Suppressor macrophage treated with lipopolysaccharide for 4 hours (primary cell): ENCODE measurements around the gene SBF2.
A peak's percentile ranks its signal among the peaks of the same experiment; 100 is the strongest.
"Not testable (repeated sequence)": the region's sequence is repeated elsewhere in the genome, so short reads cannot be mapped to it uniquely, and the experiment has no call there.

Experiments
- DNase-seq: peaks from one replicate; pipeline ENCODE4 v3.0.0-alpha.2; 2020

SBF2 gene

DNA sequence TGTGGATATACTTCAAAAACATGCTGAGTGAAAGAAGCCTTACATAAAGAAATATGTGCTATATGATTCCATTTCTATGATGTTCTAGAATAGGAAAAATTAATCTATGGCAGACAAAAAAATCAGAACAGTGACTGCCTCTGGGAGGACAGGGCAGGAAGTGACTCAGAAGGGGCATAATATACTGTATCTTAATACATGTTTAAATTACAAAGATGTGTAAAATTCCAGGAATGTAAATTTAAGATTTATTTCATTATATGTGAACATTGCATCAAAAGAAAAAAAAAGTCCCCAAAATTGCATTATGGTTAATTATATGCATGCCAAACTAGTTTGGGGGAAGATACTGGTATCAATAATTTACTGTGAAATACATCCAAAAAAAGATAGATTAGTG lies 32.2 kb downstream of the SBF2 start:
- no peak for DNase-seq

GRCh38 chr11:10257478-10257877 lies 36.5 kb downstream of the SBF2 start:
- no peak for DNase-seq

- peak; percentile 6 for DNase-seq
Measured at GRCh38 chr11:10255388-10256125, 38.5 kb downstream of the SBF2 start.

- DNase-seq: not testable (repeated sequence)
Measured at GRCh38 chr11:10249448-10250131, 44.4 kb downstream of the SBF2 start.

- no peak for DNase-seq
Measured at GRCh38 chr11:10247011-10247410, 47.0 kb downstream of the SBF2 start.

DNA sequence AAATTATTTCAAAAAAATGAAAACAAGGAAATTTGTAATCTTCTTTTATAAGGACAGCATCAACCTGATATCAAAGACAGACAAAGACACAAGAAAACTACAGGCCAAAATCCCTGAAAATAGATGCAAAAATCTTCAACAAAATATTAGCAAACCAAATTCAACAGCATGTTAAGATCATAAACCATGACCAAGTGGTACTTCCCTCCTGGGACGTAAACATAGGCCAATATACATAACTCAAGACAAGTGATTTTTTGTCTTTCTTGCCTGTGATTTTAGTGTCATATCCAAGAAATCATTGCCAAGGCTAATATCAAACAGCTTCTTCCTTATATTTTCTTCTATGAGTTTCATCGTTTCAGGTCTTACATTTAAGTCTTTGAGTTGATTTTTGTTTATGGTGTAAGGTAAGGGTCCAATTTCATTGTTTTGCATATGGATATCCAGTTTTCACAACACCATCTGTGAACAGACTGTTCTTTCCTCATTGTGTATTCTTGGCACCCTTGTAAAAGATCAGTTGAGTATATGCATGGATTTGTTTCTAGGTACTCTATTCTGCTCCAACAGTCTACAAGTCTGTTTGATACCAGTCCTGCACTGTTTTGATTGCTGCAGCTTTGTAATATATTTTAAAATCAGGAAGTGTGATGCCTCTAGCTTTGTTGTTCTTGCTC lies 50.0 kb downstream of the SBF2 start:
- no peak for DNase-seq

DNA sequence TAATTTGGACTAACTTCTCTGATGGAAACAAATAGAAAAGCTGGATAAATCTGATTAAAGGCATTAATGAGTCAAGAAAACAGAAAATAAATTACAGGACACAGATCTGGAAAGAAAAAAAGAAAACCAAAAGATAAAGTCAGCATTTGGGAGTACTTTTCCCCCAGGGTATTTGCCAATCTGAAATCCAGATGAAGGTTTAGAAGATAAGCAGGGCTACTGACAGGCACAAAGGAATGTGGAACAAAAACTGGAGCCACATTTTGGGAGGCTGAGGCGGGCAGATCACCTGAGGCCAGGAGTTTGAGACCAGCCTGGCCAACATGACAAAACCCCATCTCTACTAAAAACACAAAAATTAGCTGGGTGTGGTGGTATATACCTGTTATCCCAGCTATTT lies 57.2 kb downstream of the SBF2 start:
- no peak for DNase-seq

DNA sequence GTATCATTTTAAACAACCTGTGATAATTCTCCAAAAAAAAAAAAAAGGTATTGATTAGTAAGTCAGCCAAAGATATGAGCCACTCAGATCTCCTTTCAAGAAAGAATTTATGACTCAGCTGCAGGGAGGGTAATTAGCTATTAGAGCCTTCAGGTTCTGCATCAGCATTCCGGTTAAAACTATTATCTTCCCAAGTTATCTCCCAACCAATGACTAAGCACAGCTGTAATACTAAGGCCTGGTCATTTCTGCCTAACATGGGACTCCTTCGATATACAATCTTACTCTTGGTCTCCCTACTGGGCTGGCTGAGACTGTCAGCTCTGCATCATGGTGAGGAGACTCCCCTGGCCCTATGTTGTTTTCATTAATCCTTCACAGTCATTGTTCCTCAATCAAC lies 60.4 kb downstream of the SBF2 start:
- DNase-seq: no peak

DNA sequence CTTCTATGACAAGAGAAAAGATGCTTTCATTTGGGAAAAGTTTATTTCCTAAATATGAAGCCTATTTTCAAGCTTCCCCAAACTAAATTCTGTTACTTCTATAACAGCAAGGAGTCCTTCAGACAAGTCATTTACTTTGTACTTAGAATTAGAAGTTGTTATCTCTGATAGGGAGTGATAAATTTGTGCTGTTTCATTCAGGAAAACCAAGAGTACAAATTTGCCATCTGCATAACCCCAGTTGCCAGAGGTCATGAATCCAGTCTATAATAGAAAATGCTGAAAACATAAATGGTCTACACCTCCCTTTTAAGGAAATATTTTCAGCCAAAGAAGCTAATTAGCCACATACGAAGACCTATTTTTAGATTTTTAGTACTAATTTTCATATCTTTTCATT lies 61.3 kb downstream of the SBF2 start:
- no peak for DNase-seq

DNA sequence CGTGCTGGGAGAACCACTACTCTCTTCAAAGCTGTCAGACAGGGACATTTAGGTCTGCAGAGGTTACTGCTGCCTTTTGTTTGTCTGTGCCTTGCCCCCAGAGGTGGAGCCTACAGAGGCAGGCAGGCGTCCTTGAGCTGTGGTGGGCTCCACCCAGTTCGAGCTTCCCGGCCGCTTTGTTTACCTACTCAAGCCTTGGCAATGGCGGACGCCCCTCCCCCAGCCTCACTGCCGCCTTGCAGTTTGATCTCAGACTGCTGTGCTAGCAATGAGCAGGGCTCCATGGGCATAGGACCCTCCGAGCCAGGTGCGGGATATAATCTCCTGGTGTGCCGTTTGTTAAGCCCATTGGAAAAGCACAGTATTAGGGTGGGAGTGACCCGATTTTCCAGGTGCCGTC lies 62.2 kb downstream of the SBF2 start:
- DNase-seq: not testable (repeated sequence)

- DNase-seq: no peak
Measured at GRCh38 chr11:10225553-10225952, 68.5 kb downstream of the SBF2 start.

GRCh38 chr11:10222399-10222798 lies 71.6 kb downstream of the SBF2 start:
- DNase-seq: no peak

DNA sequence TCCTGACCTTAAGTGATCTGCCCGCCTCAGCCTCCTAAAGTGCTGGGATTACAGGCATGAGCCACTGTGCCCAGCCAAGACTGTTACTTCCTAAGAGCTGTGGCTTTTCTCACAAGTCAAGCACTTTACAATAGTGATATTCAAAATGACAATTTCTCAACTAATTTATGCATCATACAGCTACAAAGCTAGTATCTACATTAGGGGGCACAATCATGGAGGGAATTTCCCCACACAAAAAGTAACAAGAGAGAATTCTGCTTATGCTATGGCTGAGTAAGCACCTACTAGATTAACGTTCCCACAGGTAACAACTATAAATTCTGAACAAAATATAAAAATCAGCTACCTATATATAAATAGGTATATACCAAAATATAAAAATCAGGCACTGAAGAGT lies 72.7 kb downstream of the SBF2 start:
- DNase-seq: no peak

GRCh38 chr11:10211470-10211869 lies 82.5 kb downstream of the SBF2 start:
- DNase-seq: no peak

- DNase-seq: no peak
Measured at GRCh38 chr11:10209326-10209725, 84.7 kb downstream of the SBF2 start.

GRCh38 chr11:10208131-10208575 lies 85.9 kb downstream of the SBF2 start:
- peak; percentile 65 for DNase-seq

- DNase-seq: no peak
Measured at GRCh38 chr11:10205928-10206327, 88.1 kb downstream of the SBF2 start.

GRCh38 chr11:10204021-10204420 lies 90.0 kb downstream of the SBF2 start:
- no peak for DNase-seq

DNA sequence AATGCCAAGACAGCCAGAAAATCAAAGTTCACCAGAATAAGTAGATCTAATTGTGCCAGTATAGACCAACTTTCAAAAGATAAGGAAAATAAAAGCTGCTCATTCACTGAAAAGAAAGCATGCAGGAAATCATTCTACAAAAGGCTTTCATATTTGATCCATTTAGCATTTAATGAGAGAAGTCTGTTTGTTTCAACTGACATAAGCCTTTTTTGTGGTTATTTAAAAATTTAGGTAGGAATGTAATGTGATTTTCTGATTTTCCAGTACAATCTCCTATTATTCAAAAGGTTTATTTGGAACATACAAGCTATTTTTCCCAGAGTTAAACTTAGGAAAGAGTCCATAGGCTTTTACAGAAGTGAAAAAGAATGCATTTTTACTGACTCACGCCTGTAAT lies 92.7 kb downstream of the SBF2 start:
- DNase-seq: no peak

GRCh38 chr11:10197091-10197490 lies 96.9 kb downstream of the SBF2 start:
- DNase-seq: no peak

DNA sequence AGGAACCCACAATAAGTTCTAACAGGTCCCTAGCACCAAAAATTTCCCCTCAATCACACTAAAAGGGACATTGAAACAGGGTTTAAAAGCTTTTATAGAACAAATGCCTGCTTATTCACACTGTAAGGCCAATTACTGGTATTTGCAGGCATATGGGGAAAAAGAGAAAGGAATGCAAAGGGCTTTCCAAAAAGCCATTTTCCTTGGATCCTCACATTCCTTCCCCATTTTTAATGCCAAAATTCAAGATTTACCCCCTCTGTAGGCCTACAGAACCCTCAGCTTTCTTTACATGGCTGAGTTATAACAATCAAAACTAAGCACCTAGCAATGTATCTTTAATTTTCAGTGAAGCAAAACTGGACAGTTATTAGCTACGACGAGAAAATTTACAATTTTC lies 102.0 kb downstream of the SBF2 start:
- no peak for DNase-seq

GRCh38 chr11:10181811-10182210 lies 112.2 kb downstream of the SBF2 start:
- peak; percentile 39 for DNase-seq

DNA sequence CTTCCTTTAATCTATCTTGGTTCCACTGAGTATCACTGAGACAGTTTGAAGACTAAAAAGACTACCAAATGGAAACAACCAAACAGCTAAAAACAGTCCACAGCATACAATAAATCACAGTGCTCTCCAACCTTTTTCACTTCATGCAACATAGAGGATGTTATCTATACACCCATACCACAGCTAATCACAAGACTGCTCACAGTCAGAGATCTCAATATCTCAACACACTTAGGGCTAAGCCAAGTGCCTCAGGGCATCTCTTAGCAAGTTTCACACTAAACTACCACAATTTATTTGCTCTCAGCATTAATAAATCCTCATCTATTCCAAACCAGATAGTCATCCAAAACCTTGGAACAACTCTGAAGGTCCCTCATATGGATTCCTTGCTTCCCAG lies 129.4 kb downstream of the SBF2 start:
- no peak for DNase-seq

DNA sequence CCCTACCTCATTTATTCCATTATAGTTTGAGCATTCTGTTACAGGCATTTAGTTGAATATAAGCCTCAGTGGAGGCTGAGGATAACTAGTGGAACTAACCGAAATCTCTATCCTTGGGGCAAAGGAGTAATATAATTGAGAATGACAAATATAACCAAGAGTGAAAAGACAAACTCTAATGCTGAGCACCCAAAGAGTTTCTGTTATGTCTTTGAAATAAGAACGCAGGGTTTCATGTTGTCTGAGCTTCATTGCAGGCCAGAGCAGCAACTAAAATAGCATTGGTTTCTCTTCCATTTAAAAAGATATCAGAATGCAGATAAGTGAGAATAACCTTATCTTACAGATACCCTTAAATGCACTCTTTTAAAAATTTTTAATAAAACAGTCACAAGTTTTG lies 131.8 kb downstream of the SBF2 start:
- DNase-seq: no peak
